ENCODE measurements around the gene NANOGP8.
A peak's percentile ranks its signal among the peaks of the same experiment; 100 is the strongest.

Gene NANOGP8

DNA sequence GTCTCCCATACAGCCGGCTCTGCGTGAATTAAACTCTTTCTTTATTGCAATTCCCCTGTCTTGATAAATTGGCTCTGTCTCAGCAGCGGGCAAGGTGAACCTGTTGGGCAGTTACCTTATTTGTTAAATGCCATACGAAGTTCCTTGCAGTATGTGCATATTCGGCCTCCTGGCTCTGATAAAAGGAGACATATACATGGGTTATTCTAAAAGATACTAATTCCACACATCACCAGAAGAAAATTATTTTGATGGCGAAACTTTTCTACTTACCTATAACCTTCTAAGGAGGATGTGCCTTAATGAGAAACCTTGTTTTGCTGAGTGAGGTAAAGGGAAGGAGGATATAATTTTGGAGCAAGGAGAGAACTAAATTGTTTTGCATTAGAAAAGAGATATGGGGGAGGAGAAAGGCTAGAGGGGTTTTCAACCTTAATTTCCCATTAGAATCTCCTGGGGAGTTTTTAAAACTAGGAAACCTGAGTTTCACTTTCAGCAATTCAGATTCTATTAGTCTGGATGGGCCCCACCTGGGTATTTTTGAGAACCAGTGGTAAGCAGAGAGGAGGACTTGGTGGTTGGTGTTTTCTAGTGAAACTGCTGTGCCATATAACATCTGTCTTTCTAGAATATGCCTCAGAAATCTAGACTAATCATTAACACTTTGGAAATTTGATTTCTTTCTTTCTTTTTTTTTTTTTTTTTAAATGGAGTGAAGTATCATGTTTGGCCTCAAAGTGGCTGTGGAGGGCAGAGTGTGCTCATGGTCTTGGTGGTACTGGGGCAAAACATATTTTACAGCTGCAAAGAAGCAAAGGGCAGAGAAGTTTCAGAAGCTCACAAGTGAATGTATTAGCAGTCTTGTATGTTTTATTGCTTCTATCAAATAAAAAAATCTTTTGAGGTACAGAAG, 23.0 kb downstream of the NANOGP8 start:
- no peak for DNase-seq (ENCODE audit: insufficient read length, low spot score)
- peak; percentile 61 for FAIRE-seq

DNA sequence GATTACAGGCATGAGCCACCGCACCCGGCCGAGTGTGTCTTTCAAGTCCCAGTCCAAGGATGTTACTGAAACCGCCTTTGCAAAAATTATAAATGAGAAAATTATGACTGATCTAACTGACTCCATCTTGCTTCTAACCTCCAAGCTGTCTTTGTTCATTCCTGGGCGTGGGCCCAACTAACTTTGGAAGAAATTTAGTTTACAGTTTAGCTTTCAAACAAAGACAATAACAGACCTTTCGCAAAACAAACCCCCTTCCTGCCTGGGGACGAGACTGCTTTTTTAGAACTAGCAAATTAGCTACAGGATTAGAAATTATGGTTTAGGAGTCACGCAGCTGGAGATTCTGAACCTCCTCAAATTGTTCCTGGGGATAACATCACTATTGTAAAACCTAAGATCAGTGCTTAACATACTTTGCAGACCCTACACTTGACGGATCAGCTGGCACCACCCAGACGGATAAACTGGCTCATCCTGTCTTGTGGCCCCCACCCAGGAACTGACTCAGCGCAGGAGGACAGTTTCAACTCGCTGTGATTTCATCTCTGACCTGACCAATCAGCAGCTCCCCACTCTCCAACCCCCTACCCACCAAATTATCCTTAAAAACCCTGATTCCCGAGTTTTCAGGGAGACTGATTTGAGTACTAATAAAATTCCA, 23.8 kb downstream of the NANOGP8 start:
- DNase-seq (ENCODE audit: insufficient read length, low spot score) (no peak), FAIRE-seq (no peak)

DNA sequence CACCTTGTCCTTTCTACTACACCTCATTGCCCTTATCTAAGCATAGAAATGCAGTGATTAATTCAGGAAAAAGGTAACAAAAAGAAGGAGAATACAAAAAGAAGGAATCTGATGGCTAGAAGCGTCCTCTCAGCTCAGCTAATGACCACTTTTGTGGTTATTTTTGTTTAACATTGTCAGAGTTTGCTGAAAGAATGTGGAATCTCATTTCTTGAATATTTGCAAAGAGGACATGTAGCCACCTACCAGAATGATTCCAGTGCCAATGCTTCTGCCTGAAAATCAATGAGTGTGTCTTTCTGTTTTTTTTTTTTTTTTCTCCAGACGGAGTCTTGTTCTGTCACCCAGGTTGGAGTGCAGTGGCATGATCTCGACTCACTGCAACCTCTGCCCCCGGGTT, 24.5 kb downstream of the NANOGP8 start:
- DNase-seq (ENCODE audit: insufficient read length, low spot score) (no peak), FAIRE-seq (no peak)

DNA sequence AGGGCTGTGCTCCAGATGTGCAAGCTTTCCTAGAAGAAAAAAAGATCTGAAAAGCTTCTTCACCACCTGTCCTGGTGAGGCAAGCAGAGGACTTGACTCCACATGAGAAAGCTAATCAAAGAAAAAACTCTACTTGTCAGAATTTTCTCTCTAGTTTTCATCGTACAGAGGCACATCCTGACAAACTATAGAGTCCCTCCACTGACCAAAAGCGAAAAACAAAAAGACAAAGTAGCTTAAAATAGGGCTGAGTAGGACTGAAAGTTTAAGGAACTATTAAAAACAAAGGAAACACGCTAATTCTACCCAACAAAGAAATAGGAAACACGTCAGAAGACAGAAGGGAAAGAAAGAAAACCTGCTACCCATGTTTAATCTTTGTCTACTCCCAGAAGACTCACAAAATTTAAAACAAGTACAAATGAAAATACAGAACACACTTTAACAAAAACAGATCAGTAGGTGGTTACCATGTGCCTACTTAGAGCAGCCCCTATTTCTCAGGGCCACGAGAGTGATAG, 26.5 kb downstream of the NANOGP8 start:
- peak; percentile 35 for FAIRE-seq

DNA sequence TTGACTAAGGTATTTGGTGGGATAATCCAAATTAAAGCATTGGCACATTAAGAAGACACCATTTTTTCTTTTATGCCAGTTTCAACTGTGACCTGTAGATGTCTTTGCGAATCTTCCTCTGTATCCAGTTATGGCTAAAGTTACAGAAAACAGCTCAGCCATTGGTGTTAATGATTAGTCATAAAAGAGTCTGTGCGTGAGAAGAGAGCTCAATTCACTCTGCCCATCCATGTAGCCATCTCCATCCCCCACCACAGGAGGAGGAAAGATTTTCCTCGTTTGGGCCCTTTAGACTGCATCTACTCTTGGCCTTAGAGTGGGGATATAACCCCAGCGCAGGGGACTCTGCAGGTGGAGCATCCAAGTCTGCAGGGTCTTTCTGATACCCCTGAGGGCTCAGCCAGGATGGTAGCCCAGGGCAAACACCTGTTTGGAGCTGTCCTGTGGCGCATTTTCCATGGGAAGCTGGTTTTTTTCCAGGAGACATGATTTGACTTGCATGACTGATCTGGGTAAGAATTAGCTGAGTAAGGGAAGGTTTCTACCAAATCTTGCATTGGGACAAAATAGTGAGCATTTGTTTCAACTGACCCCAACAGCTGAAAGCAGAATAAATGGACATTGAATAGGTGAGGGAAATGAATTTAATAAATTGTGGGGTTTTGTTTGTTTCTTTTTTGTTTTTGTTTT, 29.5 kb downstream of the NANOGP8 start:
- DNase-seq (ENCODE audit: insufficient read length, low spot score): no peak
- FAIRE-seq: no peak

More for the DNA sequence above, 26.5 kb downstream of the NANOGP8 start:
- no peak for DNase-seq (ENCODE audit: insufficient read length, low spot score)

DNA sequence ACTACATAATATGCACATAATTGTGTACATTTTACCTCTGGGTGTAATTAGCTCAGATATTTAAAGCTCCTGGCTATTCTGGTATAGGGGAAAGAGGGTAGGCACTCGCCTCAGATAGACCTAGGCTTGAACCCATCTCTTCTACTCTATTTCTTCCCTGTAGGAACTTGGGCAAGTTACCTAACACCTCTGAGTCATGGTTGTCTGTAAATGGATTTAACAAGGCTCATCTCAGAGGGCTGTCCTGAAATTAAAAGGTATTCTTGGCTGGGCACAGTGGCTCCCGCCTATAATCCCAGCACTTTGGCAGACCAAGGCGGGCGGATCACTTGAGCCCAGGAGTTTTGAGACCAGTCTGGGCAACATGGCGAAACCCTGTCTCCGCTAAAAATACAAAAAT, 30.7 kb downstream of the NANOGP8 start:
- no peak for DNase-seq (ENCODE audit: insufficient read length, low spot score)
- FAIRE-seq: no peak

DNA sequence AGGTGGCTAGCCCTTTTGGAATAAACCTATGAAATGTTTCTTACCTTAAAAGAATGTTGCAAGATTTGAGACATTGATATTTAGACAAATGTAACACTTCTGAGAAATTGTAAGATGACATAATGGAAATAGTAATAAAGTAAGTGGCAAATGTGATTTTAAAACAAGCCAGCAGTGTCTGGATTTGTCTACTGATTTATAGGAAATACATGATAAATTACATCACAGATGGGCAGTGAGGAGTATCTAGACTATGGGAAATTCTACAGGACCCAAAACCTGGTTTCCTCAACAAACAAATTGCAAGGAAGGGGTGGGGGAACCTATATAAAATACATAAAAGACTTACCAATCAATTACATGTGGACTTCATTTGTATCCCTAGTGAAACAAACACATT, 37.1 kb downstream of the NANOGP8 start:
- no peak for FAIRE-seq

DNA sequence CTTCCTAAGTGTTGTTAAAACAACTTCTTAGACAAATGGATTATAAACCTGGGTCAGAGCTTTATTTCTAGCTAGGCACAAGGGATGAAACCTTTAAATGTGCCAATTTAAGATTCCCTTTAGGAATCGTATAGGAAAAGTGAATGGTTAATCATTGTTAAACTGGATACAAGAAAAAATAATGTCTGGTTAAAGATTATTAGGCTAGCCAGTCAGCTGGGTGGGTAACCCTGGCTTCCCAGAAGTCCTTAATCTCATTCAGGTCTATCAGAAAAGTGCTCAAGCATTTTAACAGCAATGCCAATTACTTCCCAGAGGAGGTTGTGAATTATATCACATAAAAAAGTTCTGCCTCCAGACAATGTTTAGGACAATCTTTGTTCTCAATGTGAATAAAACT, 37.6 kb downstream of the NANOGP8 start:
- FAIRE-seq (no peak), DNase-seq (ENCODE audit: insufficient read length, low spot score) (no peak)

More for the DNA sequence above, 37.1 kb downstream of the NANOGP8 start:
- DNase-seq (ENCODE audit: insufficient read length, low spot score): no peak

DNA sequence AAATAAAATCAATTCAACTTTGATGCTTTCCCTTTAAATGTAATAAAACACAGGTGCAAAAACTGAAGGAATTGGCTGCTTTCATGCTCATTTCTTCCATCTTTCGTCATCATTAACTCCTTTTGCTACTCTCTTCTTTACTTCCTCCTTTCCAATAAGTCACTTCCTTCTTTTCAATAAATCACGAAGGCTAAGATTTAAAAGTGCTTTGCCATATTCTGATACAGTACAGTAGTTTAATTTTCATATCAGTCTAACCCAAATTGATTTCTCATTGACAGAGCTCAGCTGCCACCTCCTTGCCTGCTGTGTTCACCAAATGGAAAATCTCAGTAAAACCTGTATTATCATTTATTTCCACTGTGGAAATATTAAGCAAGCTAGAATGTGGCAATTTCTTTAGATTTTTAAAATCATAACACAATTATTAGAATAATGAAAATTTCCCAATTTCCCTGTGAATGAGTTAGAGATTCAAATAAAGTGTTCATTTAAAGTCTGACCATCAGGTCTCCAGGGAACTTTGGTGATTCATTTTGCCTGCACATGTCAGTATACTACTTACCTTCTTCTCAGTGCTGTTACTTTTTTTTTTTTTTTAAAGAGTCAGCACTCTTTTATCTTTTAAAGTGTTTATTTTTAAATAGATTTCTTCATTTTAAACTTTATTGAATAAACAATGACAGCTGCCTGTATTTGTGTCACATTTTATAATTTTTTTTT, 41.6 kb downstream of the NANOGP8 start:
- FAIRE-seq: peak; percentile 8
- DNase-seq (ENCODE audit: insufficient read length, low spot score): no peak

DNA sequence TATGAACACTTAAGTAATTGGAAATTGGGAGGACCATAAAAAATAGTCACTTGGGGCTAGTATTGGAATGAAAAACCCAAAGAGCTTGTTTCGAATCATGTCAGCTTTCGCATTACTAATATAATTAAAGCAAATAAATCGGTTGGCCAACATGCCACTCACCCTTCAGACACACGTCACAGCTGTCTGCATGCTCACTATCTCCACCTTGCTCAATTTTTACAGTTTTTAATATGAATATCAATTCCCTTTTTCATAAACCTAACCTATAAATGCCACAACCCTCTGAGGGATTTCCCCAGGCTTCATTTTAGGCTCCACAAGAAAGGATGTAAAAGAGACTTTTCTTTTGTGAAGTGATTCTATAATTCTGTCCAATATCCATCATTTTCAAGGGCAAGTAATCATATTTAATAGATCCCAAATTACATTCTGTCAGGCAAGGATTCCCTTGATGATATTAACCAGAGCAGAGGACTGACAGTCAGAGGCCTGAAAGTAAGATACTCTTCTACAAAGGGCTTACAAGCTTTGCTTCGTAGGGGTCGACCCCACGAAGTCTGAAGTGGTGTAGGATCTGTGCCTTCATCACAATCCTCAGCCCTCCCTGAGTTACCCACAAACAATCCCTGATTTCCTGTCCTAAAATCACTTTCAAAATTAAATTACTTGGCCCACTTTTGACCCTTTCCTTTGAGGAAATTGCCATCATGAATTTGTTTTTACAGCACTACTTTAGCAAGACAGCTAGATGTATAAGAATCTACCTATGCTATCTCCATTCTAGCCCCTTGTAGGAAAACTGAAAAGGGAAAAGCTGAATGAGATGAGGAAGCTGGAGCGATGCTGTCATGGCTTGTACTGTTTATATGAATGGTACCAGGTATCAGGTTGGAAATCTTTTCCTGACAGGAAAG, 44.5 kb downstream of the NANOGP8 start:
- DNase-seq (ENCODE audit: insufficient read length, low spot score) (no peak), FAIRE-seq (no peak)

DNA sequence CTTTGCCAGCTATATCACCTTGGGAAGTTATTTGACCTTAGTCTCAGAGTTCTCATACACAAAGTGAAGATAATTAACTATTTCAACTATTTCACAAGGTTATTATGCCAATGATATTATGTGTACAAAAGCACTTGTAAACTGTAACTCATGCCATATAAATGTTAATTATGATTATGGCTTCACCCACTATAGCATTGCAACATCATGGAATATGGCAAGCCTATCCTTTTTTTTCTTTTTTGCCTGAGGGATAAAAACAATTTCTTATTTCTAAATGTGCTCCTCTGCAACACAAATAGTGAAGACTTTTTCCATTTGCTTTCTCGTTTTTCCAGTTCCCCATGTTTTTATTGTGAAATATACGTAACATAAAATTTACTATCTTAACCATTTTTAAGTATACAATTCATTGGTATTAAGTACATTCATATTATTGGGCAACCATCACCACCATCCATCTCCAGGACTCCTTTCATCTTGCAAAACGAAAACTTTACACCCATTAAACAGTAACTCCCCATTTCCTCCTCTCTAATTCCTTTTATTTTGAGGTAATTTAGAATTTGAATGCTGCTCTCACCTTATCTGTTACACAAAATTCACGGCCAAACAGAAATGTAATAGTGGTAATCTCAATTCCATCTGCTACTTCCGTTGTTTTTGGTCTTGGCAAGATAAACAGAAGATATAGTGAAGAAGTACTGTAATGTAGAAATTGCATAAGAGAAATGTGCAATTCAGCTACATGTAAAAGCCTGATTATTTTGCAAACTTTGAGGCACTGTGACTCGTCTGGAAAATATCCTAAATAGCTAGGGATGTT, 46.3 kb downstream of the NANOGP8 start:
- DNase-seq (ENCODE audit: insufficient read length, low spot score) (no peak), FAIRE-seq (no peak)

Data from GM19239 (cell line).